GM23338 (cell line): Measurements from ENCODE around the gene SIRT7. TPM values are rescaled to one million over a fixed set of nuclear protein-coding genes. Genes with fewer than 3 reads are reported as not detected.

ENCODE experiments used
- ATAC-seq: fragments of 200-7000 bp; cut with Tn5 transposase; 3 replicates; pipeline ENCODE4 v1.9.1; 2020
- DNase-seq: peaks from one replicate; pipeline ENCODE4 v3.0.0-alpha.2; 2015; ENCODE audit warnings: low spot score
- H2AFZ ChIP-seq: fragments of 200-600 bp; sonication (generic); 2 replicates; pipeline ENCODE4 v1.8.0; 2016; ENCODE audit warnings: antibody characterized with exemption, mild to moderate bottlenecking, moderate library complexity
- H3F3A ChIP-seq: fragments of 200-600 bp; sonication (generic); replicated peaks from 2 replicates; pipeline ENCODE4 v1.8.0; 2017; ENCODE audit warnings: antibody characterized with exemption, mixed run types, low read depth
- H3K27ac ChIP-seq: fragments of 200-600 bp; sonication (generic); 2 replicates; pipeline ENCODE4 v1.6.1; 2016; ENCODE audit warnings: low read depth
- H3K27me3 ChIP-seq: fragments of 200-600 bp; sonication (generic); 2 replicates; pipeline ENCODE4 v1.8.0; 2016; ENCODE audit warnings: mild to moderate bottlenecking, mixed run types, moderate library complexity; ENCODE audit not compliant: insufficient read depth
- H3K36me3 ChIP-seq: fragments of 200-600 bp; sonication (generic); 2 replicates; pipeline ENCODE4 v1.8.0; 2016; ENCODE audit warnings: mild to moderate bottlenecking; ENCODE audit not compliant: insufficient read depth
- H3K4me1 ChIP-seq: fragments of 200-600 bp; sonication (generic); 2 replicates; pipeline ENCODE4 v1.8.0; 2016; ENCODE audit warnings: mild to moderate bottlenecking, moderate library complexity; ENCODE audit not compliant: insufficient read depth
- H3K4me2 ChIP-seq: fragments of 200-600 bp; sonication (generic); 2 replicates; pipeline ENCODE4 v1.7.1; 2017; ENCODE audit warnings: mixed run types
- H3K4me3 ChIP-seq: fragments of 200-600 bp; sonication (generic); 2 replicates; pipeline ENCODE4 v1.6.1; 2016; ENCODE audit warnings: mixed run types
- H3K79me2 ChIP-seq: fragments of 200-600 bp; sonication (generic); replicated peaks from 2 replicates; pipeline ENCODE4 v1.8.0; 2017; ENCODE audit warnings: mild to moderate bottlenecking; ENCODE audit not compliant: insufficient read depth
- H3K9me2 ChIP-seq: fragments of 200-600 bp; sonication (generic); 2 replicates; pipeline ENCODE4 v1.8.0; 2017; ENCODE audit not compliant: insufficient read depth
- H4K20me1 ChIP-seq: fragments of 200-600 bp; sonication (generic); replicated peaks from 2 replicates; pipeline ENCODE4 v1.8.0; 2017; ENCODE audit warnings: mild to moderate bottlenecking; ENCODE audit not compliant: insufficient read depth
- H3K27ac Mint-ChIP-seq: 2 replicates; pipeline ENCODE4 v1.8.0; 2020; ENCODE audit warnings: inconsistent platforms, mild to moderate bottlenecking, moderate library complexity, mixed read lengths
- H3K27me3 Mint-ChIP-seq: 3 replicates; pipeline ENCODE4 v1.8.0; 2022; ENCODE audit warnings: low read depth, mild to moderate bottlenecking, moderate library complexity, mixed read lengths, inconsistent platforms; ENCODE audit not compliant: insufficient read depth, poor library complexity
- H3K36me3 Mint-ChIP-seq: 3 replicates; pipeline ENCODE4 v1.8.0; 2021; ENCODE audit warnings: low read depth, mild to moderate bottlenecking, inconsistent platforms, moderate library complexity, mixed read lengths
- H3K4me1 Mint-ChIP-seq: 3 replicates; pipeline ENCODE4 v1.8.0; 2020; ENCODE audit warnings: mild to moderate bottlenecking, inconsistent platforms, mixed read lengths
- H3K4me3 Mint-ChIP-seq: 3 replicates; pipeline ENCODE4 v1.8.0; 2021; ENCODE audit warnings: moderate library complexity, mild to moderate bottlenecking, inconsistent platforms, mixed read lengths
- H3K9me3 Mint-ChIP-seq: 3 replicates; pipeline ENCODE4 v1.8.0; 2020; ENCODE audit warnings: moderate library complexity, mild to moderate bottlenecking, inconsistent platforms, mixed read lengths
- CREB1 ChIP-seq: fragments of 250-450 bp; sonication (Bioruptor Pico); IDR thresholded peaks from 2 replicates; pipeline ENCODE4 v1.5.0; 2020; ENCODE audit warnings: low read depth, mild to moderate bottlenecking, moderate library complexity
- EZH2phosphoT487 ChIP-seq: fragments of 200-600 bp; sonication (generic); IDR thresholded peaks from one replicate; pipeline ENCODE4 v1.8.1; 2018; ENCODE audit warnings: antibody characterized with exemption; ENCODE audit not compliant: unreplicated experiment
- NANOG ChIP-seq: IDR thresholded peaks from 2 replicates; pipeline ENCODE4 v1.6.1; 2016; ENCODE audit warnings: antibody characterized with exemption, borderline replicate concordance
- POLR2AphosphoS5 ChIP-seq: IDR thresholded peaks from 2 replicates; pipeline ENCODE4 v1.6.1; 2016; ENCODE audit warnings: antibody characterized with exemption, low read depth
- STAT1 ChIP-seq: IDR thresholded peaks from one replicate; pipeline ENCODE4 v1.6.1; 2016; ENCODE audit warnings: antibody characterized with exemption; ENCODE audit not compliant: unreplicated experiment
- ZNF114 ChIP-seq: fragments of 250-450 bp; sonication (Bioruptor Pico); IDR thresholded peaks from 2 replicates; pipeline ENCODE4 v1.5.0; 2020; ENCODE audit warnings: mild to moderate bottlenecking, moderate library complexity
- ZNF331 ChIP-seq: fragments of 250-450 bp; sonication (Bioruptor Pico); IDR thresholded peaks from 2 replicates; pipeline ENCODE4 v1.5.0; 2020; ENCODE audit warnings: low read depth, mild to moderate bottlenecking, moderate library complexity
- polyA plus RNA-seq: library from polyadenylated mRNA; unstranded; fragments of >200 nt; fragmentation: Nextera tagmentation; extraction: Ambion mirVana; gene quantifications from 2 replicates; pipeline ENCODE4 v1.2.1, GENCODE V29; 2016
- total RNA-seq: library from RNA; depleted of rRNA; stranded (reverse); fragments of >200 nt; shearing (Covaris generic); gene quantifications from 2 replicates; pipeline ENCODE4 v1.2.3, GENCODE V29; 2014
- TF ChIP-seq, protein P1 (sequence below): IDR thresholded peaks from one replicate; pipeline ENCODE4 v1.6.1; 2018; ENCODE audit warnings: antibody characterized with exemption; ENCODE audit not compliant: unreplicated experiment
- TF ChIP-seq, protein P2 (sequence below), 2 experiments: fragments of 200-600 bp in 1 of 2; sonication (generic) in 1 of 2; conservative IDR thresholded peaks; 2 replicates each; pipeline versions ENCODE4 v1.5.1 to v1.6.1; 2016 to 2017; ENCODE audit warnings: antibody characterized with exemption in 2 of 2, low read depth in 2 of 2, mild to moderate bottlenecking in 2 of 2, moderate library complexity in 1 of 2

The SIRT7 gene
- total and polyA plus RNA-seq, 2 experiments from 2014 or later = 16.3 to 20.8 TPM

DNA sequence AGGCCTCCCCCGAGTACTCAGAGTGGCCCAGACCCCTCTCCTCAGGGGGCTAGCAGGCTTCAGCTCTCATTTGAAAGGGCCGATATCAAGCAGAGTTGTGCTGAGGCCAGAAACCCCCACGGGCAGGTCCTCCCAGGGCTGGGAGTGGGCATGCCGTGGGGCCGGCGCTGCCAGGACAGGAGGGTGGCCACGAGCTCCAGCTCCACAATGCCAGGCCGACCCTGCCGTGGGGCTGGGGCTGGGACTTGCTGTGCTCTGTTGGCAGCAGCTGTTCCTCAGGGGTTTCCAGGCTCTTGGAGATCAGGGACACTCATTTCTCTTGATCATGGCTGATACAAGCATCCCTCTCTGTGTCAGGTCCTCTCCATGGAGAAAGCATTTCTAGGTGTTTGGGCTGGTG is 19.1 kb downstream of the SIRT7 start (continued):
- TF ChIP-seq, protein P1, sequence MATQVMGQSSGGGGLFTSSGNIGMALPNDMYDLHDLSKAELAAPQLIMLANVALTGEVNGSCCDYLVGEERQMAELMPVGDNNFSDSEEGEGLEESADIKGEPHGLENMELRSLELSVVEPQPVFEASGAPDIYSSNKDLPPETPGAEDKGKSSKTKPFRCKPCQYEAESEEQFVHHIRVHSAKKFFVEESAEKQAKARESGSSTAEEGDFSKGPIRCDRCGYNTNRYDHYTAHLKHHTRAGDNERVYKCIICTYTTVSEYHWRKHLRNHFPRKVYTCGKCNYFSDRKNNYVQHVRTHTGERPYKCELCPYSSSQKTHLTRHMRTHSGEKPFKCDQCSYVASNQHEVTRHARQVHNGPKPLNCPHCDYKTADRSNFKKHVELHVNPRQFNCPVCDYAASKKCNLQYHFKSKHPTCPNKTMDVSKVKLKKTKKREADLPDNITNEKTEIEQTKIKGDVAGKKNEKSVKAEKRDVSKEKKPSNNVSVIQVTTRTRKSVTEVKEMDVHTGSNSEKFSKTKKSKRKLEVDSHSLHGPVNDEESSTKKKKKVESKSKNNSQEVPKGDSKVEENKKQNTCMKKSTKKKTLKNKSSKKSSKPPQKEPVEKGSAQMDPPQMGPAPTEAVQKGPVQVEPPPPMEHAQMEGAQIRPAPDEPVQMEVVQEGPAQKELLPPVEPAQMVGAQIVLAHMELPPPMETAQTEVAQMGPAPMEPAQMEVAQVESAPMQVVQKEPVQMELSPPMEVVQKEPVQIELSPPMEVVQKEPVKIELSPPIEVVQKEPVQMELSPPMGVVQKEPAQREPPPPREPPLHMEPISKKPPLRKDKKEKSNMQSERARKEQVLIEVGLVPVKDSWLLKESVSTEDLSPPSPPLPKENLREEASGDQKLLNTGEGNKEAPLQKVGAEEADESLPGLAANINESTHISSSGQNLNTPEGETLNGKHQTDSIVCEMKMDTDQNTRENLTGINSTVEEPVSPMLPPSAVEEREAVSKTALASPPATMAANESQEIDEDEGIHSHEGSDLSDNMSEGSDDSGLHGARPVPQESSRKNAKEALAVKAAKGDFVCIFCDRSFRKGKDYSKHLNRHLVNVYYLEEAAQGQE = no peak
- no peak for TF ChIP-seq ZNF331 (CRISPR knock-in tag)
- TF ChIP-seq POLR2AphosphoS5 = no peak
- no peak for TF ChIP-seq ZNF114 (CRISPR knock-in tag)
- TF ChIP-seq STAT1 = no peak
- TF ChIP-seq EZH2phosphoT487 = no peak
- no peak for TF ChIP-seq NANOG

DNA sequence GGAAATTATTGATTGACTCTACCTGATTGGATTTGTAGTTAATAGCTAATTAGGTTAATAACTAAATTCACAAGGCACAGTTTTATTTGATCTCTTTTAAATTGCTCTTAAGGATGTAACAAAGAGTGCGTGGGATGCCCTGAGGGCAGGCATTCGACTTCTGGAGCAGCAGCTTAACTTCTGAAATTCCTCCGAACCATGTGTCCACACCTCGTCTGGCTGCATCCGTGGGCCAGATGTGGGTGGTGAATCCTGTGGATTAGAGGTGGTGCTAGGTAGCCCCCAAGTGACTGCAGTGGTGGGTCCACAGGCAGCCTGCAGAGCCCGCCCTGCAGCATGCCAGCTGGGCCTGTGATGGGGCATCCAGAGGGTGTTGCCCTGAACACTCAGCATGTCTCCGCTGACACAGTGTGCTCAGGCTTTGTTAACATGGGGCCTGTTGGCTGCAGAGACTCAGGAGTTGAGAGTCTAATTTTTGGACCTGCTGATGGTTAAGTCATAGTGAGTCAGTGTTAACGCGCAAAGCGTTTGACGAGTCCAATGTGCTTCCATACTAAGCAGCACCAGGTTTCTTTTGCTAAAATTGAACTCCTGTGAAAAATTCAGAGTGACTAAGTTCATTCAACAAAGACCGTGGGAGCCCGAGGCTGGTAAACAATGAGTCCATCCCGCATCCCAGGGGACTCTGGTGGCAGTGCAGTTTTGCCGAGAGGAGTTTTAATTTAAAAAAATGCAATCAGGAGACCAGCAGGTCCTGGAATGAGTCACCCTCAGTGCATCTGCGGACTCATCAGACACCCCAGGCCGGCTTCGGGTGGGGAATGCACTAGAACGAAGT is 19.7 kb downstream of the SIRT7 start:
- no peaks in the 10 kb centered on the region; the same call in 1 of the 2 replicates for H3K4me1 ChIP-seq
- H3K27me3 ChIP-seq = peaks cover 18% of the 10 kb centered on the region
- peaks cover 3% of the 10 kb centered on the region; the same call in 2 of the 3 replicates for H3K4me1 Mint-ChIP-seq
- H3K27ac Mint-ChIP-seq = no peak overlapping the region
- H3K27me3 Mint-ChIP-seq = peaks cover 26% of the 10 kb centered on the region
- DNase-seq (no peak), ATAC-seq (no peak)
- no peak overlapping the region for H3K27ac ChIP-seq
- peaks cover 7% of the 10 kb centered on the region for H3F3A ChIP-seq
- H2AFZ ChIP-seq = no peak overlapping the region
- no peaks in the 10 kb centered on the region for H3K9me2 ChIP-seq
- no peak overlapping the region for H3K4me3 Mint-ChIP-seq
- H3K36me3 Mint-ChIP-seq = peaks cover 45% of the 10 kb centered on the region
- H3K4me3 ChIP-seq = no peak overlapping the region
- peaks cover 27% of the 10 kb centered on the region; the same call in 1 of the 2 replicates for H3K36me3 ChIP-seq
- H3K79me2 ChIP-seq = peaks cover 5% of the 10 kb centered on the region
- 0 out of 2 replicates have a peak, but pooled peaks cover 7% of the 10 kb centered on the region for H4K20me1 ChIP-seq
- no peaks in the 10 kb centered on the region for H3K9me3 Mint-ChIP-seq
- no peak overlapping the region for H3K4me2 ChIP-seq
- no peak for TF ChIP-seq ZNF114 (CRISPR knock-in tag)
- TF ChIP-seq, protein P2, sequence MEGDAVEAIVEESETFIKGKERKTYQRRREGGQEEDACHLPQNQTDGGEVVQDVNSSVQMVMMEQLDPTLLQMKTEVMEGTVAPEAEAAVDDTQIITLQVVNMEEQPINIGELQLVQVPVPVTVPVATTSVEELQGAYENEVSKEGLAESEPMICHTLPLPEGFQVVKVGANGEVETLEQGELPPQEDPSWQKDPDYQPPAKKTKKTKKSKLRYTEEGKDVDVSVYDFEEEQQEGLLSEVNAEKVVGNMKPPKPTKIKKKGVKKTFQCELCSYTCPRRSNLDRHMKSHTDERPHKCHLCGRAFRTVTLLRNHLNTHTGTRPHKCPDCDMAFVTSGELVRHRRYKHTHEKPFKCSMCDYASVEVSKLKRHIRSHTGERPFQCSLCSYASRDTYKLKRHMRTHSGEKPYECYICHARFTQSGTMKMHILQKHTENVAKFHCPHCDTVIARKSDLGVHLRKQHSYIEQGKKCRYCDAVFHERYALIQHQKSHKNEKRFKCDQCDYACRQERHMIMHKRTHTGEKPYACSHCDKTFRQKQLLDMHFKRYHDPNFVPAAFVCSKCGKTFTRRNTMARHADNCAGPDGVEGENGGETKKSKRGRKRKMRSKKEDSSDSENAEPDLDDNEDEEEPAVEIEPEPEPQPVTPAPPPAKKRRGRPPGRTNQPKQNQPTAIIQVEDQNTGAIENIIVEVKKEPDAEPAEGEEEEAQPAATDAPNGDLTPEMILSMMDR (conservative IDR thresholded peaks at IDR 0.05; ENCODE audit: low read depth in 2 of 2) = no peak
- TF ChIP-seq, protein P1 = no peak
- TF ChIP-seq CREB1 (CRISPR knock-in tag) = no peak
